ENCODE results near the gene MKX. TPM values are rescaled to one million over a fixed set of nuclear protein-coding genes. Genes with fewer than 3 reads are reported as not detected.

MKX gene
- total RNA-seq, 1 donor from 2014 or later: 1.8 TPM

DNA sequence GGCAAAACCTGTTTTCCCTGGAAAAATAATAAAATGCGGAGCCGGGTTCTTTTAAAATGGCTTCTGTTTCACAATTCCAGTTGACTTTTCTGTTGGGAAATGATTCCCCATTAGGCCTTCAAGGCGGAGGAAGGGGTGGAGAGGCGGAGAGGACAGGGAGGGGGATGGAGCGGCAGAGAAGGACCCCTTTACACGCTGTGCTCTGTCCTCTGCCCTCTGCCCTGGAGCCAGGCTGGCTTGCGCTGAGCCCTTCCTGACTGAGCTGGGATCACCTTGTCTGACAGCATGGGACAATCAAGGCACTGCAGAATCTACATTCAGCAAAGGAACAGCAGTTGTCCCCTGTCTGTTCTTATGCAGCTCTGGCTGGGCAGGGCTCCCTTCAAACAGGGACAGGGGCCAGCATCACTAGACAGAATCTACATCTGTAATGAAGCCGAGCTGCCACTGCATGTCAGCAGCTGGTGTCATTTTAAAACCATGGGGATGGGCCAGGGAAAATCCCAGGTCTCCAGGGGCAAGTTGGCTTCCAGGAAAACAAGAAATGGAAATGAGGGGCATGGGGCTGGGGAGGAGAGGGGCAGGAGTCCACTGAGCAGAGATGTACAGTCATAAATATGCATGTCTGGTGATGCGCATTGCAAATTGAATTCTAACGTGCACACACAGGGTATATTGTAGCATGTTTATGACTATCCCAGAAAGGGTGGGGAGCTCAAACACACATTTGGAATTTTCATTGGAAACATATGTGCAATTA is 120.0 kb downstream of the MKX start:
- TF ChIP-seq, protein P1, sequence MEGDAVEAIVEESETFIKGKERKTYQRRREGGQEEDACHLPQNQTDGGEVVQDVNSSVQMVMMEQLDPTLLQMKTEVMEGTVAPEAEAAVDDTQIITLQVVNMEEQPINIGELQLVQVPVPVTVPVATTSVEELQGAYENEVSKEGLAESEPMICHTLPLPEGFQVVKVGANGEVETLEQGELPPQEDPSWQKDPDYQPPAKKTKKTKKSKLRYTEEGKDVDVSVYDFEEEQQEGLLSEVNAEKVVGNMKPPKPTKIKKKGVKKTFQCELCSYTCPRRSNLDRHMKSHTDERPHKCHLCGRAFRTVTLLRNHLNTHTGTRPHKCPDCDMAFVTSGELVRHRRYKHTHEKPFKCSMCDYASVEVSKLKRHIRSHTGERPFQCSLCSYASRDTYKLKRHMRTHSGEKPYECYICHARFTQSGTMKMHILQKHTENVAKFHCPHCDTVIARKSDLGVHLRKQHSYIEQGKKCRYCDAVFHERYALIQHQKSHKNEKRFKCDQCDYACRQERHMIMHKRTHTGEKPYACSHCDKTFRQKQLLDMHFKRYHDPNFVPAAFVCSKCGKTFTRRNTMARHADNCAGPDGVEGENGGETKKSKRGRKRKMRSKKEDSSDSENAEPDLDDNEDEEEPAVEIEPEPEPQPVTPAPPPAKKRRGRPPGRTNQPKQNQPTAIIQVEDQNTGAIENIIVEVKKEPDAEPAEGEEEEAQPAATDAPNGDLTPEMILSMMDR (IDR thresholded peaks at IDR 0.05; ENCODE audit: insufficient read depth, low read length, severe bottlenecking): no peak
- DNase-seq (ENCODE audit: low read depth) (no peak), FAIRE-seq (no peak)
- no peaks in the 10 kb centered on the region for H3K27me3 ChIP-seq (ENCODE audit: control insufficient read depth, insufficient read depth, low read length)
- no peak overlapping the region for H3K4me3 ChIP-seq (ENCODE audit: low read depth, low read length)
- no peaks in the 10 kb centered on the region for H3K36me3 ChIP-seq (ENCODE audit: control insufficient read depth, insufficient read depth, low read length)

DNA sequence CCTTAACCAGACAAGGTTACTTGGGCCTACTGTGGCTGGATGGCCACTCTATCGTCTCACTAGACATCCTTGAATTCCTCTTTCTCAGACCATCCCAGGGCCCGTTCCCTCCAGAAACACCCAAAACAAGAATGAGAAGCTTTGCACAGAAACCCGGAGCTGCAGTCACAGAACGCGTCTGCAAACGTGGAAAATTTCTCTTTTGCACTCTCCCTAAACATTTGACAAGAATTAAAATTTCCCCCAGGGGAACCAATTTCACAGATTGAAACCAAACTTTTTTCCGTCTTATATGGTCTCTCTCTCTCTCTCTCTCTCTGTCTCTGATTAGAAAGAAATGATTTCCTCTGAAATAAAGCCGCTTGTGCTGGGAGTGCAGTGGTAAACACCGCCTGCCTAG is 120.7 kb downstream of the MKX start:
- no peaks in the 10 kb centered on the region for H3K36me3 ChIP-seq (ENCODE audit: control insufficient read depth, insufficient read depth, low read length)
- H3K4me3 ChIP-seq (ENCODE audit: low read depth, low read length): no peak overlapping the region
- H3K27me3 ChIP-seq (ENCODE audit: control insufficient read depth, insufficient read depth, low read length): no peaks in the 10 kb centered on the region
- DNase-seq (ENCODE audit: low read depth) (no peak), FAIRE-seq (no peak)
- TF ChIP-seq, protein P1 (IDR thresholded peaks at IDR 0.05; ENCODE audit: insufficient read depth, low read length, severe bottlenecking): no peak

Other genes starting within 250 kb of the MKX start
- 74.8 and 102 TPM in 2 replicates for gene RAB18, start 241.5 kb downstream of the MKX start, total RNA-seq